ENCODE measurements around the gene ABHD8.

The ABHD8 gene

GRCh38 chr19:17324357-17325114, 21.3 kb upstream of the ABHD8 start:
- DNase-seq (ENCODE audit: low spot score), result no peak
- TF ChIP-seq CTCF (IDR thresholded peaks at IDR 0.05), result no peak
- Histone ChIP-seq H3K27ac (peak overlapping the region in 1 of 2 donors; percentile 65), H3K4me3 (no peak overlapping the region)

DNA sequence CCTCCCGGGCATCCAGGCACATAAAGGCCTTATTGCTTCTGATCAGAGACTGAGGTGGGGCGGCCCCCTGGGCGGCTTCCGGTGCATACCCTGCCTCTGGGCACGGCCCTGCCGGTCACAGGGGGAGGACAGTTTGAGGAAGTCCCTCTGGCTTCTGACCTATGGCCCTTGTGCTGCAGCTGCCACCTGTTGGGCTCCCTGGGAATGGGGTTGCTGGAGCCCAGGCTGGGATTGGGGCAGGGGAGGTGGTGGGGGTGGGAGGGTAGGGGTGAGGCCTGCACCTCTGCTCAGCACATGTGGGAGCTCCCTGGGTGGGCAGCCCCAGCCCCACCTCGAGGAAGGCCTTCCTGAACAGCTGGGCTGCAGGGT, 20.7 kb upstream of the ABHD8 start:
- peak overlapping the region; percentile 56 for H3K4me3 ChIP-seq
- no peak for DNase-seq (ENCODE audit: low spot score)
- peak overlapping the region in 1 of 2 donors; percentile 65 for H3K27ac ChIP-seq
- TF ChIP-seq CTCF (IDR thresholded peaks at IDR 0.05), result no peak

- Histone ChIP-seq H3K27ac (peak overlapping the region in 1 of 2 donors; percentile 65), H3K4me3 (peak overlapping the region; percentile 56)
- TF ChIP-seq CTCF (IDR thresholded peaks at IDR 0.05), result no peak
- no peak for DNase-seq (ENCODE audit: low spot score)
Measured at GRCh38 chr19:17323300-17323963, 20.2 kb upstream of the ABHD8 start.

DNA sequence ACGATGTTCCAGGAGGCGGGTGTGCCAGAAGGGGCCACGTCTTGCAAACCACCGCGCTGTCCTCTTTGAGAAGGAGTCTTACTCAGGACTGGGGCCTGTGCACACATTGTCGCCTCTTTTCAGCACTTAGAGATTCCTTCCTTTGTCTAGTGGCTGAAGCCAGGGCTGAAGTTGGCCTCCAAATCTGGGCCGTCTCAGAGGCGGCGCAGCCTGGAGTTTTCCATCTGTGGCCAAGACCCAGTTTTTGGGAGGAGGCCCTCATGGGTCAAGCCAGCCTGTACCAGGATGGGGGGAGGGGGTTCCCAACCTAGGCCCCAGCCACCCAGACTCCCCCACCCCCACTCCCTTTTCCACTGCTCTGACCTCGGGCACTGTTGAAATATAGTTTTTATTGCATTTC, 19.6 kb upstream of the ABHD8 start:
- no peak for TF ChIP-seq CTCF (IDR thresholded peaks at IDR 0.05)
- Histone ChIP-seq H3K27ac (no peak overlapping the region), H3K4me3 (no peak overlapping the region)
- no peak for DNase-seq (ENCODE audit: low spot score)

DNA sequence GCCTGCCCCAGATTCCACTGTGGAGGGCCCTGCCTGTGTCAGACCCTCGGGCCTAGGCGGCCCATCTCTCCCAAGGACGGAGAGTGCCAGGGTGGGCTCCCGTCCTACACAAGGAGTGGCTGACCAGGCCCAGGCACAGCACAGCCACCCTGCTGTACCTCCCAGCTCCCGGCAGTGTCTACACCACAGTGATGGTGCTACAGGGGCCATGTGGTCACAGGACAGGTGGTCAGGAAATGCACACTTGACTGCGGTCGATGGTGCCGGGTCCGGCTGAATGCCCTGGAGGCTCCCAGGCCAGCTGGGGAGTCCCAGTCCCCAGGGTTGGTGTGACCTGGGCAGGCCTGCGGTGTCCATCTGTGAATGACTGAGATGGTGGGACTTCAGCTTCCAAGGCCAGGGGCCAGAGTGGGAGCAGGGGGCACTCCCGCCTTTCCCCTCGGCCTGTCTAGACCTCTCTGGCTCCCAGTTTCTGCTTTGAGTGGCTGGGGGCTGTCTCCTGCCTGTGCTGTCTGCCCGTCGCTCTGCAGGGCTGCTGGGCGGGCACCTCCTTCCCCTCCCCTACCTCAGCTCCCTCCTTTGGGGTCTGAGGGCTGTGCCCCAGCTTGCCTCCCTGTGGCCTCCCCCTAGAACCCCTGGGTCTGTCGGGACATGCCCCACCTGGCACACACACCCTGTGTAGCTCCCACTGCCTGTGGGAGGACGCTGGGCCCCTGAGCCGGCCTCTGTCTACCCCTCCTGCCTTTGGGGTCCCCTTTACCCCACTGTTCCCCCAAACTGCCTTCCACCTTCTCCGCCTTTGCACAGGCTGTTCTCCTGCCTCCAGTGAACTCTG, 18.6 kb upstream of the ABHD8 start:
- no peak for TF ChIP-seq CTCF (IDR thresholded peaks at IDR 0.05)
- DNase-seq (ENCODE audit: low spot score), result no peak
- H3K4me3 ChIP-seq, result no peak overlapping the region
- H3K27ac ChIP-seq, result no peak overlapping the region

- Histone ChIP-seq H3K27ac (no peak overlapping the region), H3K4me3 (no peak overlapping the region)
- no peak for TF ChIP-seq CTCF (IDR thresholded peaks at IDR 0.05)
- DNase-seq (ENCODE audit: low spot score), result no peak
Measured at GRCh38 chr19:17320435-17320834, 17.2 kb upstream of the ABHD8 start.

Measured in coronary artery (tissue), 2 donors.